HG03565 (cell line): ENCODE data around the gene BUD13.
"Not testable (repeated sequence)": the region's sequence is repeated elsewhere in the genome, so short reads cannot be mapped to it uniquely, and the experiment has no call there.

Experiments
- ATAC-seq: cut with Tn5 transposase; IDR thresholded peaks from one replicate; pipeline ENCODE4 v1.9.1; 2021; ENCODE audit warnings: mild to moderate bottlenecking, moderate library complexity; ENCODE audit not compliant: unreplicated experiment

BUD13 gene, protein sequence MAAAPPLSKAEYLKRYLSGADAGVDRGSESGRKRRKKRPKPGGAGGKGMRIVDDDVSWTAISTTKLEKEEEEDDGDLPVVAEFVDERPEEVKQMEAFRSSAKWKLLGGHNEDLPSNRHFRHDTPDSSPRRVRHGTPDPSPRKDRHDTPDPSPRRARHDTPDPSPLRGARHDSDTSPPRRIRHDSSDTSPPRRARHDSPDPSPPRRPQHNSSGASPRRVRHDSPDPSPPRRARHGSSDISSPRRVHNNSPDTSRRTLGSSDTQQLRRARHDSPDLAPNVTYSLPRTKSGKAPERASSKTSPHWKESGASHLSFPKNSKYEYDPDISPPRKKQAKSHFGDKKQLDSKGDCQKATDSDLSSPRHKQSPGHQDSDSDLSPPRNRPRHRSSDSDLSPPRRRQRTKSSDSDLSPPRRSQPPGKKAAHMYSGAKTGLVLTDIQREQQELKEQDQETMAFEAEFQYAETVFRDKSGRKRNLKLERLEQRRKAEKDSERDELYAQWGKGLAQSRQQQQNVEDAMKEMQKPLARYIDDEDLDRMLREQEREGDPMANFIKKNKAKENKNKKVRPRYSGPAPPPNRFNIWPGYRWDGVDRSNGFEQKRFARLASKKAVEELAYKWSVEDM

DNA sequence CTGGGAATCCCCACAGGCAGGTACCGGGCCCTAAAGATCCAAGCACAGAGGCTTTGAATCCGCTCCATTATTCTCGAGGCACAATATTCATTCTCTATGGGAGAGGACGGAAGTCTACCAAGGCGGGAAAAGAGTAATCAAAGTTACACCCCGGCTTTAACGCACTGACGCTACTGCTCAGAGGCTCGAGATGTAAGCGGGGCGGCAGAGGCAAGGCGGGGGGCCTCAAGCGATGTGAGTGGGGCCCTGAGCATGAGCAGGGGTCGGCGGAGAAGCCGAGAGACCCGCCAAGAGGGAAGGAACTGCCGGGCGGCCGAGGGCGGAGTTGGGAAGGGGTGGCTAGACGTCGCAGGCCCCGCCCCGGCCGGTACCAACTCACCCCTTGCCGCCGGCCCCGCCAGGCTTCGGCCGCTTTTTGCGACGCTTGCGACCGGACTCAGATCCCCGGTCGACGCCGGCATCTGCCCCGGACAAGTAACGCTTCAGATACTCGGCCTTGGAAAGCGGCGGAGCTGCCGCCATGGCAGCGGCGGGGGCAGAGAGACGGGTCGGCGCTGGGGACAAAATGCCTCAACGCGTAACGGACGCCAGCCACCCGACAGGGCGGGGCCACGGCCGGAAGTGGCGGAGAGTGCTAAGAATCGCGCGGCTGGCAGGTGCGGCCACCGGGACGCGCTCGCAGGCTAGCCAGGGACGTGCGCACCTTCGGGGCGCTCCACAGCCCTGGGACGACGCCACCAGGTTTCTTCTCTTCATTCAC lies at the start of gene BUD13:
Gene BUD13 (minus strand): TSS at position 545 of the 760 bp plus-strand sequence. CDS start 23 bp downstream, at position 522.
- peak; percentile 81 for ATAC-seq

DNA sequence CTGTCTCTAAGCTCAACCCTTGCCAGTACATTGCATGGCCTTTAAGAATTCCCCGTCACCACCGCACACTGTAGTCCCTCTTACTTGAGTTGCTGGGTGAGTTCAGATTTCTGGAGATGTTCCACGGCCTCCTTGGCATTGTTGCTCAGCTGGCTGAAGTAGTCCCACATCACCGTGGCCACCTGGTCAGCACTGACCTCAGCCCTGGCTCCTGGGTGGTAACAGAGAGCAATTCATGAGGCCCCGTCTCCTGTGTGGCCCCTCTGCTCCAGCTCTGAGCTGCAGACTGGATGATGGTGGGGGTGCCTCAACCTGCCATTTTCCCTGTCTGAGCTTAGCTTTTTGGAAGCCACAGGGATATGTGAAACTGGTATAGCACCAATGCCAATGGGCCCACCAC lies 49.8 kb upstream of the BUD13 start:
- ATAC-seq = no peak

DNA sequence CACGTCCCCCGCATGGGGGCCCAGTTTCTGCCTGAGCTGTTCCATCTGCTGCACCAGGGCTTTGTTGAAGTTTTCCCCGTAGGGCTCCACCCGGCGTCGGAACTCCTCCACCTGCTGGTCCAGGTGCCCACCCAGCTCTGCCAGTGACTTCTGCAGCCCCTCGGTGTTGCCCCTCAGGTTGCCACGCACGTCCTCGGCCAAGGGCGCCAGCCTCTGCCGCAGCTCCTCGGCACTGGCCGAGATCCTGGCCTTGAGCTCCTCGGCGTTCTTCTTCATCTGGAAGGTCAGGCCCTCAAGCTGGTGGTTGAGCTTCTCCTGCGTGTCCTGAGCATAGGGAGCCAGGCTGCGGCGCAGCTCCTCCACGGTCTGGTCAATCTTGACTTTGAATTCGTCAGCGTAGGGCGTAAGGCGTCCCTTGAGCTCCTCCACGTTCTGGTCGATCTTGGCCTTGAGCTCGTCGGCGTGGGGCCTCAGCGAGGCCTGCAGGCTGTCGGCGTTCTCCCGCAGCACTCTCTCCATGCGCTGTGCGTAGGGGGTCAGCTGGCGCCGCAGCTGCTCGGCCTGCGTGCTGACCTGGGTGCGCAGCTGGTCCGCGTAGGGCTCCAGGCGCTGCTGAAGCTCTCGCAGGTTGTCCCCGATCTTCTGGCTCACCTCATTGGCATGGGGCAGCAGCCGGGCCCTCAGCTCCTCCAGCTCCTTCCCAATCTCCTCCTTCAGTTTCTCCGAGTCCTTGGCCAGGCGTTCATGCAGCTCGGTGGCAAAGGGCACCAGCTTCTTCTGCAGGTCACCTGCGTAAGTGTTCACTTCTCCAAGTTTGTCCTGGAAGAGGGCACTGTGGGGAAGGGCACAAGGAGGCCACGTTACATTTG lies 48.5 kb upstream of the BUD13 start:
- ATAC-seq = no peak

DNA sequence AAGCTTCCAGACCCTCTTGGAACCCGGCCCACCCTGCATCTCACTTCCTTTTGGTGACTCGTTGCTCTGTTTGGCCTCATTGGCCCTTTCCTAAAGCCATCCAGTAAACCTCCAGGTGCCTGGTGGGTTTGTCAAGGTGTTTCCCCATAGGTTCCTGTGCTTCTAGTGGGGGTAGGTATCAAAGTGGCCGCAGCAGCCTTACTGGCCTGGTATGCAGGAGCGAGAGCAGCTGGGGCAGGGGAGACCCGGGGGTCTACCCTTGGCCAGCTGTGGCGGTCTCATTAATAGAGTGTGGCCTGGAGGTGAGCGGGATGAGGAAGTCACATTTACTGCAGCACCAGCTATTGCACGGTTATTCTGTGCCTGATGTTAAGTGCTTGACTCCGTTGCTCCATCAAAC lies 46.3 kb upstream of the BUD13 start:
- ATAC-seq = no peak

DNA sequence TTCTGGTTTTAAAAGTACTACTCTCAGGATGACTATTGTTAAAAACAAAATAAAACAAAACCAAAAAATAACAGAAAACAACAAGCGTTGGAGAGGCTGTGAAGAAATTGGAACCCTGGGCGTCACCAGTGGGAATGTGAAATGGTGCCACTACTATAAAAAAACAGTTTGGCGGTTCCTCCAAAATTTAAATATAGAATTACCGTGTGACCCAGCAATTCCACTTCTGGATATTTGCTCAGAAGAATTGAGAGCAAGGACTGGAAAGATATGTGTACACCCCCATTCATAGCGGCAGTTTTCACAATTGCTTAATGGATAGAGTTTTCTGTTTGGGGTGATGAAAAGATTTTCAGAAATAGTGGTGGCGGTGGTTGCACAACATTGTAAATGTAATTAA lies 41.7 kb upstream of the BUD13 start:
- ATAC-seq = no peak

DNA sequence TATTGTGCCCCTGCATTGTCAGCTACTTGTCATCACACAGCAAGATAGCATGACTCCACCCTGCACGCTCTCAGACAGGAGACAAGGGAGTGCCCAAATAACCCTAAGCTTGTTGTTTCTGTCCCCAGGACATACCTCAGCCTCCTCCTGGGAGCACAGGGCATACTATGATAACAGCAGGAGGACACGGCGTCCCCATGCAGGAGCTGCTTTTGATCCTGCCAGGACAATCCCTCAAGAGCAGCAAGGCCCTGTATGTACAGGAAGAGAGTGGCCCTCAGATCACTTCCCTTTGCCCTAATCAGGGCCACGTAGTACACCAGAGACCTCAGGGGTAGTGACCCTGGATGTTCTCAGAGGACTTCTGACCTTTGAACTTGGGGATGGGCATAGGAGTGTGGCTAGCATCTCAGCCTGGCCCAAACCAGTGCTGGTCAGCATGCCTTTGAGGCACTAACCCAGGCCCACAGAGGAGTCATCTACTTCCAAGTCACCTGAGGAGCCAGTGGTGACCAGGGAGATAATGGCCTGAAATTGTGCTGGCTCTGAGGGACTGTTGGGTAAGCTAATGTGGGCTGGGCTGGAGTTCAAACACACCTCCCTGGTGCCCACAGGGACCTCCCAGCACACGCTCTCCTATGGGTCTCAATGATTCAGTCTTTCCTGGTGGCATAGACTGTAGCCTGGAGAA lies 41.1 kb upstream of the BUD13 start:
- no peak for ATAC-seq

DNA sequence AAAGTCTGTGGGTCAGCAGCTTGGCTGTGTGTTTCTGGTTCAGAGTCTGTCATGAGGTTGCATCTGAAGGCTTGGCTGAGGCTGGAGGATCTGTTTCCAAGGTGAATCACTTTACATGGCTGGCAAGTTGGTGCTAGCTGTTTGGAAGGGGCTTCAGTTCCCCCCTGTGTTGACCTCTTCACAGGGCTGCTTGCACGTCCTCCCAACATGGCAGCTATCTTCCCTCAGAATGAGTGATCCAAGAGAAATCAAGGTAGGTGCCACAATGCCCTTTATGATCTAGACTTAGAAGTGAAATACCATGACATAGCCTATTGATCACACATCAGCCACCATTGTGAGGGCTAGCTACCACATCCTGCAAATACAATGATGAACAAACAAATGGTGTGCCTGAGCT lies 40.4 kb upstream of the BUD13 start:
- ATAC-seq = no peak

DNA sequence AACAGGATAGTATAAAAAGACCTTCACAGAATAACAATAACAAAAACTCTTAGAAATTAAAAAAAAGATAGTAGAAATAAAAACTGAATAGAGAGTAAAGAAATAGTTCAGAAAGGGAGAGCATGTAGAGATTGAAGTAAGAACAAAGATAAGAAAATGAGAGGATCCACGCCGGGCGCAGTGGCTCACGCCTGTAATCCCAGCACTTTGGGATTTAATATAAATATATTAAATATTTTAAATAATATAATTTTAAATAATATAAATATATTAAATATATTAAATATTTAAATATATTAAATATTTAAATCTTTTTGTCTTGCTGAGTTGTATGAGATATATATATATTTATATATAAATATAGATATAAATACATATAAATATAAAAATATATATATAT lies 39.3 kb upstream of the BUD13 start:
- ATAC-seq = no peak

DNA sequence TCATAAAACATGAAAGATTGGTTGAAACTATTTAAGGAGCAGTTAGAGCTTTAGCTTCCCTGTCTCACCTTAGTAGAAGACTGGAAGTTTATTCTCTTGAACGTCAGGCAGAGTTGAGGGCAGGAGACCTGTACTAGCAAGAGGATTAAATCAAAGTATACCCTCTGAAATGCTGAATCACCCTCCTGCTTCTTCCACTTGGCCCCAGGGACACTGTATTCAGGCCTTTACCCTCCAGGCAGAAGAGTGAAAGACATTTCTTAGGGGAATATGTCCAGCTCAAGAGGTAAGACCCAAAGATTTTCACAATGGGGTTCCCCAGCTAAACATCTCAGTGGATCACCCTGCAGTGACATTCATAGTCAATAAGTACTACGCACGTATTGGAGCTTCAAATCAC lies 38.4 kb upstream of the BUD13 start:
- ATAC-seq = no peak

DNA sequence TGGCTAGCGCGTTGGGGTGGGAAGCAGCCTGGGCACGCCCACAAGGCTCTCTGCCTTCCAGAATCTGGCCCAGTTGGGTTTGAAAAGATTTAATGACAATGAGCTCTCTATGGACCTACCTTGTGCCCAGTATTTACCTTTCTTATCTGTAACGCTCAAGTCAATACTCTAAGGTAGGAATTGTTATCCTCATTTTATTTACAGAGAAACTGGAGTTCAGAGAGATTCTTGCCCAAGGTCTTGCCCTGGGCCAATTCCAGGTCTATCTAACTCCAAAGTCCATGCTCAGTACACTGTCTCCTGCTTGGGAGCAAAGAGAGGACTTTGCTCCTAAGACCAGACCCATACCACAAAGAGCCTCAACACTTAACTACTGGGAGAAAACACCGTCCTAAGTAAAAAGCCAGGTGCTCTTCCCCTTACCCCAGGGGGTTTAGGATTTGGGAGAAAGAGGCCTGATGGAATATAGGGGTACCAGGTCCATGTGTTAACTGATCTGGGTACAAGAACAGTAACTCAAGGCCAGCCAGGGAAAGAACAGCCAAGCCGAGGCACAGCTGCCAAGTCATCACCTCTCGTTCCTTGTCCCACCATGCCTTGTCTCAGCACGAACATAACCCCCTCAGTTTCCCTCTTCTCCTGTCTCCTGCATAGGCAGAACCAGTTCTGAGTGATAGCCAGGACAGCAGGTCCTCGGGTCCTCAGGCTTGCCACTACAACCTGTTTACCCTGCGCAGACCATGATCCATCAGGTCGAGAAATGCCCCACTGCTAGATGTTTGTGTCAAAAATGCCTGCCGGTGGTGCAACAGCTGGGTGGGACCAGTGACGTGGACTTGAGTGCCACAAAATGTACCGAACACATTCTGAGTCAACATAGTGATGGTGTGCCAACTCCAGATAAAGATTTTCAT lies 35.7 kb upstream of the BUD13 start:
- ATAC-seq = no peak

DNA sequence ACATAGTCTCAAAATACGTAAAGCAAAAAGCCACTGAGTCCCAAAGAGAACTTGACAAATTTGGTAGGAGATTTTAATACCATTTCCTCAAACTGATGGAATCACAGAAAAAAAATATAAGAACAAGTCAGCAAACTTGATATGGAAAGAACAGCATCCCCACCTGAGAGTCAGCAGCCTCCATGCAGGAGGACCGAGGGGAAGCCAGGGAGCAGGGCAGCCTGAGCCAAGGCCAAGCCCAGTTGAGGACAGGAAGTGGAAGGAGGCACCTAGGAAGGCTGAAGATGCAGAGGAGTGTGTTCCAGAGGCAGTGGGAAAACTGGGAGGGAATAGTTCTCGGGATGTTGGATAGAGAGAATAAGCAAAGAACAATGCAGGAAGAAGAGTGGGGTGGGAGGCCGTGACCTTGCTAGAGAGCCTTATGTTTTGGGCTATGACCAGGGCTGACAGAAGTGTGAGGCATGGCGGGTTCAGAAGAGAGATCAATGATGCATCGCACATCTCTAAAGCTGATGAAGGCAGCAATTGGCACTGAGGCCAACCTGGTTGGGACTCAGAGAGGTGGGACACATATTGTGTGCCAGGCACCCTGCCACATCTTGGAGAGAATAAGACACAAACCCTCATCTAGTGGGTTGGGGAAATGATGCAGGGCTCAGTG lies 34.9 kb upstream of the BUD13 start:
- ATAC-seq = no peak

DNA sequence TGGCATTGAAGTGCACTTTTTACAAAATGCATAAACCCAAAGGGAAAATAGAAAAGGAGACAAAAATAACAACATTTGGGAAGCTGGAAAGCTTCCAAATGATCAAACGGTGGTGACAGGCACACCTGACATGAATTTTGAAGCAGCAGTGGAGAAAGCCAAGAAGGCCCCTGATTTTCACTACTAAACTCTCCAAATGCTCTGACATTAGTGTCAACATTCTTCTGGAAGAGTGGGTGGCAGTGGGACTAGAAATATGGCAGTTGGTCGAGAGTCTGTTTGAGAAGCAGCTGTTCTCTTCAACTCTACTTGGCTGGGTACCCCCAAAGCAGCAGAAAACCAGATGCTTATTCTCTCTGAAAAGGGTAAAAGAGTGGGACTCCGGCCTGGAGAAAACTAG lies 31.2 kb upstream of the BUD13 start:
- ATAC-seq = no peak

DNA sequence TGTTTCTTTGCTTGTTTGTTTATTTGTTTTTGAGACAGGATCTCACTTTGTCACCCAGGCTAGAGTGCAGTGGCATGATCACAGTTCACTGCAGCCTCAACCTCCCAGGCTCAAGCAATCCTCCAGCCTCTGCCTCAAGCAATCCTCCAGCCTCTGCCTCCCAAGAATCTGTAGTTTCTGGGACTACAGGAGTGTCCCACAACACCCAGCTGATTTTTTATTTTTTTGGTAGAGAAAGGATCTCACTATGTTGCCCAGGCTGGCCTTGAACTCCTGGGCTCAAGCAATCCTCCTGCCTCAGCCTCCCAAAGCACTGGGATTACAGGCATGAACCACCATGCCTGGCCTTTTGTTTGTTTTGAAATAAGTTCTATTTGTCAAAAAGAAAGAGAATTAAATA lies 28.9 kb upstream of the BUD13 start:
- not testable (repeated sequence) for ATAC-seq

DNA sequence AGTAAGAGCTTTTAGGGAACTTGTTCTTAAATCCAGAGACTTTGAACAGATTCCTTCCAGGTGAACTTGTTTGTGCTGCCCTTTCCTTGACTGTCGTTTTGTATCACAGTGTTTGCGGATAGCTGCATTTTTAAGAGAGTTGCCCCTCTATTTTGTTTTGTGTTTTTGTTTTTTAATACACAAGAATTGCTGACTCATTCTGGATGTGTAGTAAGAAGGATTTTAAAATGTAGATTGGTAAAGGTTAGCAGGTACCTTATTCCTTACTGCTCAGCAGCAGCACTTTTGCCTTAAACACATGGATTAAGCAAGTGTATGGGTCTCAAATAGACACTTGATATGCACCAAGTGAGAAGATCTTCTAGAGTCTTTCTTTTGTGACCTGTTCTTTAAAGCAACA lies 27.8 kb upstream of the BUD13 start:
- ATAC-seq = no peak

DNA sequence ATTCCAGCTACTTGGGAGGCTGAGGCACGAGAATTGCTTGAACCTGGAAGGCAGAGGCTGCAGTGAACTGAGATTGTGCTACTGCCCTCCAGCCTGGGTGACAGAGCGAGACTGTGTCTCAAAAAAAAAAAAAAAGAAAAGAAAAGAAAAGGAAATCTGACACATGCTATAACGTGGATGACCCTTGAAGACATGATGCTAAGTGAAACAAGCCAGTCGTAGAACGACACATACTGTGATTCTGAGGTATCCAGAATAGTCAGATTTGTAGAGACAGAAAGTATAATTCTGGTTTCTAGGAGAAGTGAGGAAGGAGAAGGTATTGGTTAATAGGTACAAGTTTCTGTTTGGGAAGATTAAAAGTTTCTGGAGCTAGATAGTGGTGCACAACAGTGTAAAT lies 25.6 kb upstream of the BUD13 start:
- ATAC-seq = no peak

DNA sequence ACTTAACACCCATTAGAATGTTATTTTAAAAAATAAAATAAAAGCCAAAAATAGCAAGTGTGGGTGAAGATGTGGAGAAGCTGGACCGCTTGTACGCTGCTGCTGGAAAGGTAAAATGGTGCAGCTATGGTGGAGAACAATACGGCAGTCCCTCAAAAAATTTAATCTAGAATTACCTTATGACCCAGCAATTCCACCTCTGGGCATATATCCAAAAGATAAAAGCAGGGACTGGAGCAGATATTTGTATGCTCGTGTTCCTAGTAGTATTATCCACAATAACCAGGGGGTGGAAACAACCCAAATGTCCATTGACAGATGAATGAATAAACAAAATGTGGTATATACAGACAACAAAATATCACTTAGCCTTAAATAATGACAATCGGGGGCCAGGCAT lies 25.0 kb upstream of the BUD13 start:
- no peak for ATAC-seq

DNA sequence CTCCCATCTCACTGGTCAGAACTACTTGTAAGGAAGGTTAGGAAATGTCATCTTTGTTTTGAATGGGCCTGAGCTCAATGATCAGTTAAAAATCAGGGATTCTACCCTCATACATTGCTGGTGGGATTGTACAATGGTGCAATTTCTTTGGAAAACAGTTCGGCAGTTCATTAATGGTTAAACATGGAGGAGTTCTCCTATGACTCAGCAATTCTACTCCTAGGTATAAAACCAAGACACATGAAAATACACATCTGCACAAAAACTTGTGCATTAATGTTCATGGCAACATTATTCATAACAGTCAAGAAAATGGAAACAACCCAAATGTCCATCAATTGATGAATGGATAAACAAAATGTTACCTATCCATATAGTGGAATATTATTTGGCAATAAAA lies 23.8 kb upstream of the BUD13 start:
- ATAC-seq = no peak

DNA sequence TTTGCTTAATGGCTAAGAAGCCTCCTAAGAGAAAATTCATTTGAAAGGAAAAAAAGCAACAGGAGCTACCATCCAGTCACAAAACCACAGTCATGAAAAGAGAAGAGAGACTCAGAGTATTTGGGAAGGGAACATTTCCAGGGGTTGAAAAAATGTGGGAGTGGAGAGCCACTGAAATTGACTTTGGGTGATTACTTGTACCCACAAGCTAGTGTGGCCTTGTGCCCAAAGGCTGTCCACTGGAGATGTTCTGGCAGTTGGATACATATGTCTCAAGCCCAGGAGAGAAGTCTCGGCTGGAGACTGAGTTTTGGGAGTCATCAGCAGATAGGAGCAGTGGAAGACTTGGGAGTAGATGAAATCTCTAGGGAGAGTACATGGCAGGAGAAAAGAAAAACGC lies 22.1 kb upstream of the BUD13 start:
- ATAC-seq = no peak

DNA sequence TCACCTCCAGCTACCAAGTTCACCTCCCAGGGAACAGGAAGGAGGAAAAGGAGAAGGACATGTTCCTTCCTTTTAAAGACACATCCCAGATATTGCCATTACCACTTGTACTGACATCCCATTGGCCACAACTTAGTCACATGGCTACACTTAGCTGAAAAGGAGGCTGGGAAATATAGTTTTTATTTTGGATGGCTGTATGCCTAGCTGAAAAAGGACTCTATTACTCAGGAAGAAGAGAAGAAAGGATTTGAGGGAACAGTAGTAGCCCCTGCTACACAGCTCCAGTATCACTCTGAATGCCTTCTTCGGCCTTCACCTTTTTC lies 20.9 kb upstream of the BUD13 start:
- no peak for ATAC-seq
